SU-DHL-6 (cell line): ENCODE results near the gene KMT2A.

Experiments used
- EZH2phosphoT487 ChIP-seq: fragments of 200-600 bp; sonication (generic), shearing (Covaris generic); conservative IDR thresholded peaks from 2 replicates; pipeline ENCODE4 v1.6.1; 2018; ENCODE audit warnings: mild to moderate bottlenecking, antibody characterized with exemption, low read length, moderate library complexity, mixed read lengths
- TF ChIP-seq, protein P1 (sequence below): fragments of 200-600 bp; sonication (generic); IDR thresholded peaks from one replicate; pipeline ENCODE4 v1.5.1; 2017; ENCODE audit warnings: antibody characterized with exemption, mild to moderate bottlenecking, low read length, moderate library complexity; ENCODE audit not compliant: insufficient read depth, poor library complexity, severe bottlenecking

DNA sequence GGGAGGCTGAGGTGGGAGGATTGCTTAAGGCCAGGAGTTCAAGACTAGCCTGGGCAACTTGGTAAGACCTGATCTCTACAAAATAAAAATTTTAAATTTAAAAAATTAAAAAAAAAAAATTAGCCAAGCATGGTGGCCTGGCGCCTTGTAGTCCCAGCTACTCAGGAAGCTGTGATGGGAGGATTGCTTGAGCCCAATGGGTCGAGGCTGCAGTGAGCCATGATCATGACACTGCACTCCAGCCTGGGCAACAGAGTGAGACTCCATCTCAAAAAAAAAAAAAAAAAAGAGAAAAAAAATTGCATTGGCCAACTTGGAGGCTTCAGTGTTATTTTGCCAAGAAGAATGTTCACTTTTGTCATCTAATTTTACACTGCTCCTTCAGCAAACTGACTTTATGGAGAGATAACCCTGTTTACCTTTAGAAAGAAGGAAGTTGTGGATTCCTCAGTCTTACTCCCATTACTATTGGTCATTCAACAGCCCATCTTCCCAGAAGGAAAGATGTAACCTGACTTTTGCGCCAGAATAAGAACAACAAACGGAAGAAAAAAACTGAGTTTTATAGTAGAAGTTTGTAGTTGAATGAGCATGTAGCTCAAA, 13.1 kb downstream of the KMT2A start:
- TF ChIP-seq, protein P1, sequence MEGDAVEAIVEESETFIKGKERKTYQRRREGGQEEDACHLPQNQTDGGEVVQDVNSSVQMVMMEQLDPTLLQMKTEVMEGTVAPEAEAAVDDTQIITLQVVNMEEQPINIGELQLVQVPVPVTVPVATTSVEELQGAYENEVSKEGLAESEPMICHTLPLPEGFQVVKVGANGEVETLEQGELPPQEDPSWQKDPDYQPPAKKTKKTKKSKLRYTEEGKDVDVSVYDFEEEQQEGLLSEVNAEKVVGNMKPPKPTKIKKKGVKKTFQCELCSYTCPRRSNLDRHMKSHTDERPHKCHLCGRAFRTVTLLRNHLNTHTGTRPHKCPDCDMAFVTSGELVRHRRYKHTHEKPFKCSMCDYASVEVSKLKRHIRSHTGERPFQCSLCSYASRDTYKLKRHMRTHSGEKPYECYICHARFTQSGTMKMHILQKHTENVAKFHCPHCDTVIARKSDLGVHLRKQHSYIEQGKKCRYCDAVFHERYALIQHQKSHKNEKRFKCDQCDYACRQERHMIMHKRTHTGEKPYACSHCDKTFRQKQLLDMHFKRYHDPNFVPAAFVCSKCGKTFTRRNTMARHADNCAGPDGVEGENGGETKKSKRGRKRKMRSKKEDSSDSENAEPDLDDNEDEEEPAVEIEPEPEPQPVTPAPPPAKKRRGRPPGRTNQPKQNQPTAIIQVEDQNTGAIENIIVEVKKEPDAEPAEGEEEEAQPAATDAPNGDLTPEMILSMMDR: no peak
- TF ChIP-seq EZH2phosphoT487: no peak
